B cell (primary cell): ENCODE results near the gene SLC6A12. TPM values are rescaled to one million over a fixed set of nuclear protein-coding genes. Genes with fewer than 3 reads are reported as not detected.

Source experiments
- ATAC-seq: fragments of 200-7000 bp; cut with Tn5 transposase; one replicate; pipeline ENCODE4 v1.10.0; 2021; ENCODE audit warnings: low read depth, mild to moderate bottlenecking, moderate number of reproducible peaks, moderate library complexity
- CTCF ChIA-PET: fragments of 350-600 bp; sonication (Branson Sonifier 250); formaldehyde crosslinking; loops from one replicate; lab custom pipeline; 2021; ENCODE audit warnings: antibody characterized with exemption, inconsistent platforms; lab: Charles Lee
- POLR2A ChIA-PET: fragments of 350-600 bp; sonication (Branson Sonifier 250); formaldehyde crosslinking; loops from one replicate; lab custom pipeline; 2021; ENCODE audit warnings: antibody characterized with exemption; lab: Charles Lee
- DNase-seq: peaks from one replicate; pipeline ENCODE4 v3.0.0; 2013
- H2AFZ ChIP-seq: 2 replicates; pipeline ENCODE4 v1.6.1; 2012; ENCODE audit warnings: mild to moderate bottlenecking, low read depth, low read length; ENCODE audit not compliant: insufficient read depth, poor library complexity, severe bottlenecking
- H3K27ac ChIP-seq, 2 donors: 1 replicate in 1 of 2; 2 replicates in 1 of 2; pipeline ENCODE4 v1.5.1; 2012 to 2013; ENCODE audit warnings: low read length in 2 of 2, mild to moderate bottlenecking in 2 of 2, moderate library complexity in 1 of 2
- H3K27me3 ChIP-seq, 4 experiments: fragments of 200-600 bp in 1 of 4; sonication (generic) in 1 of 4; replicated peaks in 1 of 4; 1 replicate in 2 of 4; 2 replicates in 2 of 4; pipeline versions ENCODE4 v1.6.1 to v1.7.0; 2013 to 2016; ENCODE audit warnings: low read length in 3 of 4, mild to moderate bottlenecking in 2 of 4, mixed read lengths in 1 of 4, moderate library complexity in 1 of 4; ENCODE audit not compliant: insufficient read depth in 4 of 4, control insufficient read depth in 3 of 4; ENCODE audit errors: control extremely low read depth in 1 of 4
- H3K36me3 ChIP-seq, 2 experiments: replicated peaks in 1 of 2; 1 replicate in 1 of 2; 2 replicates in 1 of 2; pipeline versions ENCODE4 v1.6.1 to v1.7.1; 2013; ENCODE audit warnings: low read length in 1 of 2; ENCODE audit not compliant: insufficient read depth in 2 of 2, control insufficient read depth in 1 of 2; ENCODE audit errors: control extremely low read depth in 1 of 2, extremely low read depth in 1 of 2
- H3K4me1 ChIP-seq, 2 donors: fragments of 200-600 bp in 1 of 2; sonication (generic) in 1 of 2; 1 replicate in 1 of 2; 2 replicates in 1 of 2; pipeline versions ENCODE4 v1.5.1 to v1.6.1; 2013 to 2017; ENCODE audit warnings: low read length in 2 of 2; ENCODE audit not compliant: control insufficient read depth in 2 of 2, insufficient read depth in 2 of 2
- H3K4me2 ChIP-seq: replicated peaks from 2 replicates; pipeline ENCODE3; 2012; ENCODE audit warnings: mild to moderate bottlenecking, low read depth, low read length; ENCODE audit not compliant: poor library complexity, severe bottlenecking
- H3K4me3 ChIP-seq, 5 experiments: fragments of 200-600 bp in 1 of 5; sonication (generic) in 1 of 5; 1 replicate in 3 of 5; 2 replicates in 2 of 5; pipeline versions ENCODE4 v1.5.1 to v1.7.0; 2011 to 2016; ENCODE audit warnings: low read length in 4 of 5, mild to moderate bottlenecking in 4 of 5, low read depth in 2 of 5, control low read depth in 1 of 5, moderate library complexity in 1 of 5; ENCODE audit not compliant: insufficient read depth in 1 of 5; ENCODE audit errors: control extremely low read depth in 1 of 5, extremely low read depth in 1 of 5
- H3K79me2 ChIP-seq: fragments of 200-600 bp; sonication (generic); one replicate; pipeline ENCODE4 v1.6.0; 2016; ENCODE audit warnings: low read length; ENCODE audit not compliant: control insufficient read depth, insufficient read depth
- H3K9ac ChIP-seq: fragments of 200-600 bp; sonication (generic); 2 replicates; pipeline ENCODE4 v1.6.1; 2017; ENCODE audit warnings: mild to moderate bottlenecking, low read length, moderate library complexity
- H3K9me3 ChIP-seq, 3 donors: one replicate each; pipeline versions ENCODE4 v1.6.1 to v1.7.1; 2013; ENCODE audit warnings: low read length in 2 of 3; ENCODE audit not compliant: control insufficient read depth in 2 of 3, insufficient read depth in 1 of 3; ENCODE audit errors: control extremely low read depth in 1 of 3
- H4K20me1 ChIP-seq: 2 replicates; pipeline ENCODE4 v1.6.0; 2012; ENCODE audit warnings: mild to moderate bottlenecking, low read length; ENCODE audit not compliant: insufficient read depth, control insufficient read depth, poor library complexity, severe bottlenecking
- H3K27ac Mint-ChIP-seq: one replicate; pipeline ENCODE4 v1.8.0; 2021; ENCODE audit warnings: mixed read lengths
- H3K27me3 Mint-ChIP-seq: one replicate; pipeline ENCODE4 v1.8.0; 2021; ENCODE audit warnings: mixed read lengths
- H3K4me1 Mint-ChIP-seq: one replicate; pipeline ENCODE4 v1.8.0; 2021; ENCODE audit warnings: mixed read lengths
- H3K4me3 Mint-ChIP-seq: one replicate; pipeline ENCODE4 v1.8.0; 2021; ENCODE audit warnings: mixed read lengths
- H3K9me3 Mint-ChIP-seq: one replicate; pipeline ENCODE4 v1.8.0; 2022; ENCODE audit warnings: mixed read lengths; ENCODE audit not compliant: insufficient read depth
- EZH2 ChIP-seq: IDR thresholded peaks from 2 replicates; pipeline ENCODE4 v1.6.1; 2012; ENCODE audit warnings: borderline replicate concordance, low read depth, mild to moderate bottlenecking, moderate library complexity, low read length; ENCODE audit not compliant: insufficient read depth, poor library complexity, severe bottlenecking
- WGBS: methylation state at CpG from one replicate; pipeline ENCODE4 v1.1.5; 2013; ENCODE audit warnings: missing lambda C conversion rate; ENCODE audit not compliant: insufficient coverage; 5-methylcytosine and 5-hydroxymethylcytosine counted together
- intact Hi-C: fragments of 100-400 bp; cut with micrococcal nuclease; formaldehyde crosslinking; loops from one replicate; pipeline ENCODE4 v1.10.0; 2022
- polyA plus RNA-seq: library from polyadenylated mRNA; depleted of rRNA; stranded (reverse); fragments of >200 nt; gene quantifications from 2 replicates; pipeline ENCODE4 v1.2.3, GENCODE V29; 2012
- total RNA-seq, 2 donors: library from RNA; stranded (reverse); fragments of 120-200 nt in 1 of 2; gene quantifications; 1 replicate in 1 of 2; 2 replicates in 1 of 2; pipeline versions ENCODE4 v1.2.3 to v1.2.4, GENCODE V29; 2013 to 2022
- TF ChIP-seq, protein P1 (sequence below): fragments of 200-600 bp; IDR thresholded peaks from one replicate; pipeline ENCODE4 v1.8.0; 2022; ENCODE audit warnings: antibody characterized with exemption, mild to moderate bottlenecking

Gene SLC6A12
- total and polyA plus RNA-seq, 2 donors (not counting 1 experiment from before 2014, with no cell fraction given): 0.06 TPM; not detected in 1

DNA sequence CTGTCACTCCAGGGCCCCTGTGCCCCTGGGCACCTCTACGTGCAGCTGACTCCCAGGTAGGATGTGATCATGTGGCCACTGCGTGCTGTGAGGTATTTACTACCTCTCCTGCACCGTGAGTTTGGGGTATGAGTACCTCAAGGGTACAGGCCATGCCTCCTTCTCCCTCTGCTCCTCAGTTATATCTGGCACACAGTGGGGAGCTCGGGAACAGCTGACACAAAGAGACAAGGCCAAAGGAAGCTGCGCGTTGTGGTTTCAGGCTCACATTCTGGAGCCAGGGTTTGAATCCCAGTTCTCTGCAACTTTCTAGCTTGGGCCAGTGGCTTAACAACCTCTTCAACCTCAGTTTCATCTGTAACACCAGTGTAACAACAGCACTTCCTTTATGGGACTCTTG is 7.8 kb upstream of the SLC6A12 start:
- no peaks in the 10 kb centered on the region for H3K27me3 ChIP-seq
- WGBS: 96% methylated on average over 3 of the region's 6 CpGs
- no peaks in the 10 kb centered on the region for H3K4me1 Mint-ChIP-seq
- ATAC-seq (no peak), DNase-seq (no peak)
- H3K27ac Mint-ChIP-seq: no peak overlapping the region
- ChIA-PET POLR2A (no interaction called here), CTCF (interaction anchor here (1.5 kb wide), 1 partner anchor 12 kb away, joined by 3 read pairs; no protein-coding TSS in a partner anchor)
- H3K27ac ChIP-seq: no peak overlapping the region
- H3K4me1 ChIP-seq: no peaks in the 10 kb centered on the region
- H3K9me3 ChIP-seq: no peaks in the 10 kb centered on the region
- H3K27me3 Mint-ChIP-seq: peaks cover 10% of the 10 kb centered on the region
- H3K9me3 Mint-ChIP-seq: no peaks in the 10 kb centered on the region
- intact Hi-C loops: no loop called here
- H3K4me3 Mint-ChIP-seq: no peak overlapping the region
- no peak overlapping the region for H2AFZ ChIP-seq
- no peak overlapping the region for H3K4me2 ChIP-seq
- H3K9ac ChIP-seq: no peak overlapping the region
- H3K79me2 ChIP-seq: no peaks in the 10 kb centered on the region
- H3K36me3 ChIP-seq: no peaks in the 10 kb centered on the region
- no peak overlapping the region for H3K4me3 ChIP-seq
- no peak for TF ChIP-seq EZH2
- TF ChIP-seq, protein P1, sequence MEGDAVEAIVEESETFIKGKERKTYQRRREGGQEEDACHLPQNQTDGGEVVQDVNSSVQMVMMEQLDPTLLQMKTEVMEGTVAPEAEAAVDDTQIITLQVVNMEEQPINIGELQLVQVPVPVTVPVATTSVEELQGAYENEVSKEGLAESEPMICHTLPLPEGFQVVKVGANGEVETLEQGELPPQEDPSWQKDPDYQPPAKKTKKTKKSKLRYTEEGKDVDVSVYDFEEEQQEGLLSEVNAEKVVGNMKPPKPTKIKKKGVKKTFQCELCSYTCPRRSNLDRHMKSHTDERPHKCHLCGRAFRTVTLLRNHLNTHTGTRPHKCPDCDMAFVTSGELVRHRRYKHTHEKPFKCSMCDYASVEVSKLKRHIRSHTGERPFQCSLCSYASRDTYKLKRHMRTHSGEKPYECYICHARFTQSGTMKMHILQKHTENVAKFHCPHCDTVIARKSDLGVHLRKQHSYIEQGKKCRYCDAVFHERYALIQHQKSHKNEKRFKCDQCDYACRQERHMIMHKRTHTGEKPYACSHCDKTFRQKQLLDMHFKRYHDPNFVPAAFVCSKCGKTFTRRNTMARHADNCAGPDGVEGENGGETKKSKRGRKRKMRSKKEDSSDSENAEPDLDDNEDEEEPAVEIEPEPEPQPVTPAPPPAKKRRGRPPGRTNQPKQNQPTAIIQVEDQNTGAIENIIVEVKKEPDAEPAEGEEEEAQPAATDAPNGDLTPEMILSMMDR: no peak
- H4K20me1 ChIP-seq: no peaks in the 10 kb centered on the region

DNA sequence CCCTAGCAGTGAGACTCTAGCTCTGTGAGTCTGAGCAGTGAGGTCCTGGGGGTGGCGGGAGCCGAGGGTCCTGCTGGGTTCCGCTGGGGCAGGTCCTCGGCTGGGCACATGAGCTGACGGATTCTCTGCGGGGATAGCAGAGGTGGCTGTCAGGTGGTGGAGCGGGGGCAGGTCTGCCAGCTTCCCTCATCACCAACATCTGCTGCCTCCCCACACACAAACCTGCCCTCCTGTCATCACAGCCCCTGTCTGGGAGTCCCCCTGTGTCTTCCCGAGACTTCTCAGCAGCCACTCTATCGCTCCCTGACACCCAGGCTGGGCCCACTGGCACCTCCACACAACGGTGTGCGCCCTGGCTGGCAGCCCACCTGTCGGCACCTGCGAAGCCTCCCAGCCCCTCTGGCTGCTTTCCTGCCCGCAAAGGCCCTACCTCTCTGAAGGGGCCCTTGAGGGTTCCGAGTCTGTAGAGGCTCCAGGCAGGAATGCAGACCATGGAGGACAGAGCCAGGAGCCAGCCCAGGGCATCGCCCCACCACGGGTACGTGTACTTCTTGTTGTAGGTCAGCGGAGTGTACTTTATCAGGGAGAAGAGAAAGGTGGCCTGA is 7.1 kb upstream of the SLC6A12 start:
- Histone ChIP-seq H2AFZ (no peak overlapping the region), H3K27ac (no peak overlapping the region), H3K27me3 (no peaks in the 10 kb centered on the region), H3K4me1 (no peaks in the 10 kb centered on the region), H3K4me2 (no peak overlapping the region), H3K9me3 (no peaks in the 10 kb centered on the region), H3K9ac (no peak overlapping the region), H3K4me3 (no peak overlapping the region), H3K36me3 (no peaks in the 10 kb centered on the region), H3K79me2 (no peaks in the 10 kb centered on the region), H4K20me1 (no peaks in the 10 kb centered on the region)
- Mint-ChIP-seq H3K27me3 (peaks cover 10% of the 10 kb centered on the region), H3K4me1 (no peaks in the 10 kb centered on the region), H3K27ac (no peak overlapping the region), H3K9me3 (no peaks in the 10 kb centered on the region), H3K4me3 (no peak overlapping the region)
- TF ChIP-seq, protein P1: no peak
- TF ChIP-seq EZH2: no peak
- DNase-seq: no peak
- ChIA-PET POLR2A (no interaction called here), CTCF (no interaction called here)
- ATAC-seq: no peak
- 94% methylated on average over 17 of the region's 19 CpGs for WGBS
- intact Hi-C loops: no loop called here
